Measurements from ENCODE around the gene VGLL4.

DNA sequence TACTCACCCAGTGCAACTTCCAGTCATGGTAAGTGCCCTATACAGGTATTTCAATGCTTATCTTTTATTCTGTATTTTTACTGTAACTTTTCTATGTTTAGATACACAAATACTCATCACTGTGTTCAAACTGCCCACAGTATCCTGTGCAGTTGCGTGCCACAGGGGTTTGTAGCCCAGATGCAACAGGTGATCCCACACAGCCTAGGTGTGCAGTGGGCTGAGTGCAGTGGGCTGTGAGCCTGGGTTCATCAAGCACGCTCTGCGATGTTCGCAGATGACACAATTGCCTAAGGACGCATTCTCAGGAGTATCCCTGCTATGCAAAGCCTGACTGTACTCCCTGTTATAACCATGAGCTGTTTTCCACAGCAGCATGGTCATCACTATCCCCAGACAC is 36.2 kb upstream of the VGLL4 start:
- TF ChIP-seq, protein P1, sequence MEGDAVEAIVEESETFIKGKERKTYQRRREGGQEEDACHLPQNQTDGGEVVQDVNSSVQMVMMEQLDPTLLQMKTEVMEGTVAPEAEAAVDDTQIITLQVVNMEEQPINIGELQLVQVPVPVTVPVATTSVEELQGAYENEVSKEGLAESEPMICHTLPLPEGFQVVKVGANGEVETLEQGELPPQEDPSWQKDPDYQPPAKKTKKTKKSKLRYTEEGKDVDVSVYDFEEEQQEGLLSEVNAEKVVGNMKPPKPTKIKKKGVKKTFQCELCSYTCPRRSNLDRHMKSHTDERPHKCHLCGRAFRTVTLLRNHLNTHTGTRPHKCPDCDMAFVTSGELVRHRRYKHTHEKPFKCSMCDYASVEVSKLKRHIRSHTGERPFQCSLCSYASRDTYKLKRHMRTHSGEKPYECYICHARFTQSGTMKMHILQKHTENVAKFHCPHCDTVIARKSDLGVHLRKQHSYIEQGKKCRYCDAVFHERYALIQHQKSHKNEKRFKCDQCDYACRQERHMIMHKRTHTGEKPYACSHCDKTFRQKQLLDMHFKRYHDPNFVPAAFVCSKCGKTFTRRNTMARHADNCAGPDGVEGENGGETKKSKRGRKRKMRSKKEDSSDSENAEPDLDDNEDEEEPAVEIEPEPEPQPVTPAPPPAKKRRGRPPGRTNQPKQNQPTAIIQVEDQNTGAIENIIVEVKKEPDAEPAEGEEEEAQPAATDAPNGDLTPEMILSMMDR (IDR thresholded peaks at IDR 0.05; ENCODE audit: borderline replicate concordance, extremely low read depth, low read length, poor library complexity, severe bottlenecking): no peak
- no peak for TF ChIP-seq EZH2 (IDR thresholded peaks at IDR 0.05; ENCODE audit: borderline replicate concordance, low read depth, low read length, severe bottlenecking)
